NCI-H526 treated with DMSO at 0.1 percent for 48 hours (cell line): Measurements from ENCODE around the gene NUDT14.

Source experiments
- DNase-seq: peaks from one replicate; lab custom pipeline; 2025; lab: John Stamatoyannopoulos, UW

Gene NUDT14

GRCh38 chr14:105159344-105159743, 21.8 kb downstream of the NUDT14 start:
- no peak for DNase-seq

GRCh38 chr14:105158794-105159193, 22.3 kb downstream of the NUDT14 start:
- DNase-seq: no peak

GRCh38 chr14:105157872-105158271, 23.2 kb downstream of the NUDT14 start:
- DNase-seq: no peak

- DNase-seq: no peak
Measured at GRCh38 chr14:105156414-105157375, 24.4 kb downstream of the NUDT14 start.

GRCh38 chr14:105155681-105156413, 25.3 kb downstream of the NUDT14 start:
- DNase-seq: no peak

- no peak for DNase-seq
Measured at GRCh38 chr14:105155071-105155651, 26.0 kb downstream of the NUDT14 start.

- DNase-seq: no peak
Measured at GRCh38 chr14:105154476-105154871, 26.6 kb downstream of the NUDT14 start.

- no peak for DNase-seq
Measured at GRCh38 chr14:105153739-105154475, 27.2 kb downstream of the NUDT14 start.

- no peak for DNase-seq
Measured at GRCh38 chr14:105153331-105153731, 27.8 kb downstream of the NUDT14 start.

- DNase-seq: no peak
Measured at GRCh38 chr14:105152794-105153241, 28.3 kb downstream of the NUDT14 start.

GRCh38 chr14:105151838-105152793, 29.0 kb downstream of the NUDT14 start:
- no peak for DNase-seq

- no peak for DNase-seq
Measured at GRCh38 chr14:105151084-105151837, 29.9 kb downstream of the NUDT14 start.

- no peak for DNase-seq
Measured at GRCh38 chr14:105150368-105151083, 30.6 kb downstream of the NUDT14 start.

GRCh38 chr14:105150026-105150367, 31.1 kb downstream of the NUDT14 start:
- no peak for DNase-seq

GRCh38 chr14:105149146-105149781, 31.8 kb downstream of the NUDT14 start:
- DNase-seq: no peak

GRCh38 chr14:105148604-105149145, 32.4 kb downstream of the NUDT14 start:
- DNase-seq: no peak

GRCh38 chr14:105147671-105148603, 33.2 kb downstream of the NUDT14 start:
- no peak for DNase-seq
